Inflammatory macrophage treated with lipopolysaccharide for 4 hours (primary cell): ENCODE data around the gene SPATA2L.
"Not testable (repeated sequence)": the region's sequence is repeated elsewhere in the genome, so short reads cannot be mapped to it uniquely, and the experiment has no call there.

ENCODE experiments used
- DNase-seq: peaks from one replicate; pipeline ENCODE4 v3.0.0-alpha.2; 2020

SPATA2L gene

DNA sequence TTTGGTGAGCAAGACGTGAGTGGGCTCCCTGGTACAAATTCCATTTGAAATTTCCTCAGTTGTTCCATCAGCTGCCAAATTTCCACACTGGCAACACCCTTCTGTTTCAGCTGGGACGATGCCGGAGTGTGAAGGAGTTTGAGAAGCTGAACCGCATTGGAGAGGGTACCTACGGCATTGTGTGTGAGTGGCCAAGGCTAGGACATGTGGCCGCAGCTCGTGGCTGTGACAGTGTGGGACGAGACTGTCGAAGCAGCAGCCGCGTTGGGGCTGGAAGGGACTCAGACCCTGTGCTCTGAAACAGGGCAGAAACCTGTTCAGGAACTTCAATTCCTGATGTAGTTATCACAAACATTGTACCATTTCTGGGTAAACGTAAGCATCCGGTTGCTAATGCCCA is 12.4 kb downstream of the SPATA2L start:
- no peak for DNase-seq

DNA sequence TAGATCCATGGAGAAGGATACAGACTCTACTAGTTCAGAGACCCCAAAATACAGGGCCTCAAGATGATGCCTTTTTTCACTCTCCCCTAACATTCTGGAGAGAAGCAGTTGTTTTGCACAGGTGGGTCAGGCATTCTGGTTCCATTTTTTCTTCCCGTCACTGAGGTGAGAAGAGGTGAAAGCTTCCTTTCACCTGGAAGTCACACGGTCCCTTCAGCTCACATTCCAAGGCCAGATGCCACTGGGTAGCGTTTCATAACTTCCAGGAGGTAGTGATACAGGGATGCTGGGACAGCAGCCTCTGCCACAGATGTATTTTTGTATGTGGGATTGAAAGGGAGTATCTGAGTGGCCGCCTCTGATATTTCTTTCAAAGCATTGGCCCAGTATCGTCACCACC is 13.1 kb downstream of the SPATA2L start:
- no peak for DNase-seq

GRCh38 chr16:89687092-89687940 is 14.2 kb downstream of the SPATA2L start:
- no peak for DNase-seq

DNA sequence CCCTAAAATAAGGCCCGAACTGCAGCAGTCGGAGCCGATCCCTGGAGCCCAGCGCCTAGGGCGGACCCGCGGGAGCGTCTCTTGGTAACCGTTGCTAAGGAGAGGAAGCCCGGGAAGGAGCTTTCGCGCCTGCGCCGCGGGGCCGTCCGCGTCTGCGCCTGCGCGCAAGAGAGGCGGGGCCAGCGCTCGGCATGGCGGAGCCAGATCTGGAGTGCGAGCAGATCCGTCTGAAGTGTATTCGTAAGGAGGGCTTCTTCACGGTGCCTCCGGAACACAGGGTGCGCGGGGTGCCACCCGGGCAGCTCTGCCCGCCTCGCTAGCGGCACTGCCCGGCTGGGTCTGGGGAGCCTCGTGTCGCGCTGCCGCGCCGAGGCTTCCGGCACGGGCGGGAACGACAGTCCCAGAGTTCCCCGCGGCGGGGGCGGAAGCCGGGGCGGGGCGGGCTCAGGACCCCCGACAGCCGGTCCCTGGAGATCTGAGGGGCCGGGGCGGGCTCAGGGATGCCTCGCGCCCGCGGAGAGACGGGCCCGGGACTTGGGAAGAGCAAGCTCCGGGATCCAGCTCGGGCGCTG is 14.9 kb downstream of the SPATA2L start, which contains the start of gene CDK10:
Gene CDK10, plus strand, starts transcription at position 170 of the 572 bp plus-strand sequence. Its CDS starts 22 bp downstream, at position 192.
- peak; percentile 88 for DNase-seq

- no peak for DNase-seq
Measured at GRCh38 chr16:89685916-89686315, 15.6 kb downstream of the SPATA2L start.

GRCh38 chr16:89678258-89678657 is 23.2 kb downstream of the SPATA2L start:
- no peak for DNase-seq

DNA sequence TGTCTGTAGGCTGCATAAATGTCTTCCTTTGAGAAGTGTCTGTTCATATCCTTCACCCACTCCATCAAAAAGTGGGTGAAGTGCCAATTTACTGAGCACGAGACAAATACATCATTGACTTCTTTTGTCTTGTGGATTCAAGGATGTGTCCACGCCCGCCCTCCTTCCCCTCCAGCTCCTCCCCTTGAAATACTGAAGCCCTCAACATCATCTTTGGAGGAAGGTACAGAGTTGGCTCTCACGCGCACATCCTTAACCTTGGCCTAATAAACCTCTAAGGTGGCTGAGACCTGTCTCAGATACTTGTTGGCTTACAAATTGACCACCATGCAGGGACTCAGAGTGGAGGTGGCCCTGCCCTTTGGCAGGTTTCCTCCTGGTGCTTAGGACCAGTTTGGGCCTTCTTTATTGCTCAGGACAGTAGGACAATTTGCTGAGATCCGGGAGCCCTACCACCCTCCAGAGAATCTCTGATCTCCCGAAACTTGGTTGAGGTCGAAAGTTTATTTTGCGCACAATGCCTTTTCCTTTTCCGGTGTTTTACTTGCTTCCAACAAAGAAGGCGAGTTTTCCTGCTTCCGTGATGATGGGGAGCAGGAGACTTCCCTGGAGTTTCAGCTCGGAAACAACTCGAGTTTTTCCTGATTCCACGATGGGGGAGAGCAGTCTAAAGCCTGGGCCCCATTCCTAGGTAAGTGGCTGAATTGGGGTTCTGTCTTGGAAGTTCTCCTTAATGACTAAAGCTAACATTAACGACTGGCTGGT is 29.1 kb downstream of the SPATA2L start:
- DNase-seq = no peak

GRCh38 chr16:89671565-89671964 is 29.9 kb downstream of the SPATA2L start:
- DNase-seq = not testable (repeated sequence)

DNA sequence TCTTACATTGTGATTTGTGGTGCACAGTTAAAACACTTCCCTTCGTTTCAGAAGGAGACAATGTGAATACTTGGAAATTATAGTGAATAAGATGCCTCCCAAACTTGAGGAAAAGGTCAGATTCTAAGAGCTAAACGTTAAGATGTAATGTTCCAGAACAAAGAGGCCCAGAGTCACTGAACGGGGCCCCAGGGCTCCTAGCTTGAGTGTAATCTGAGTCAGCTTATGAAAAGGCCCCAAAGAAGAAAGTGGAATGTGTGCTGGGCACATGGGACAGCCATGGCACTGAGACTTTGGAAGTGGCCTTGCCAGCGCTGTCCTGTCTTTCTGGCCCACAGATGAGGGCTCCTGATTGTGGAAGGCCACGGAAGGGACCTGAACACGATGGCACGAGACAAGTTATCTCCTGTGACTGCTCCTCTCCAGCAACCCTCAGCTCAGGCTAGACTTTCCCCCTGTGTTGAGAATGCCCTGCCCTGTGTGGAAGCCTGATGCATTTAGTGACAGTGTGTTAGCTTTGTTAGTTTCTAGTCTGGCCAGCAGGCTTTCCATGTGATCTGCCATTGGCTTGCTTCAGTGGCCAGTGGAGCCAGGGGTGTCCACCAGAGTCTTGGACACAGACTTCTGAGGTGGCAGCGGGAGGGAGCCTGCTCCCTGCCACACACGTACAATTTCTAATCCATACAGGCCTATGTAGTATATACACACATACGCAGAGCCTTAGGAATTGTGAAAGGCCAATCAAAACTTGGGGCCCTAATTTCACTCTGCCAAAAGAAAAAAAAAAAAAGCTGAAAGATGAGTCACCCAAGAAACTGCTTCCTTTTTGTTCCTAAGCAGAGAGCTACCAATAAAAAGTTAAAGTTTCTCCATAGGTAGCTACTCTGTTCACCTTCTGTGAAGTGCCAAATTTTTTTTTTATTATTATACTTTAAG is 30.7 kb downstream of the SPATA2L start:
- peak; percentile 18 for DNase-seq

- DNase-seq = no peak
Measured at GRCh38 chr16:89669755-89670154, 31.8 kb downstream of the SPATA2L start.

- DNase-seq = no peak
Measured at GRCh38 chr16:89668790-89669158, 32.7 kb downstream of the SPATA2L start.

DNA sequence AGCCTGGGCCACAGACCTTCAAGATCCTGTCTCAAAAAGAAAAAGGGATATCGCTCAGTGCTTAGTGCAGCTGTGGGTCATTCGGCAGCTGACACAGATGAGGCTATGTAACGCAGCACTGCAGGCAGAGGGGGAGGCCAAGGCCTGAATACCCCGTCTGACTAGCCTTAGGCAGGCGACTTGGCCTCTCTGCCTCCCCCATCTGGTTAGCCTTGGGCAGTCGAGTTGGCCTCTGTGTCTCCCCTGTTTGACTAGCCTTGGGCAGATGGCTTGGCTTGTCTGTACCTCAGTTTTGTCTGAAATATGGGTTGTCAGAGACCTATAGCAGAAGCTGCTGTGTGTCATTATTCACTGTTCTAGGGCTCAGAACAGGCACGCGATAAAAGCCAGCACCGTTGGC is 33.9 kb downstream of the SPATA2L start:
- DNase-seq = no peak

- not testable (repeated sequence) for DNase-seq
Measured at GRCh38 chr16:89667000-89667399, 34.5 kb downstream of the SPATA2L start.

GRCh38 chr16:89664238-89664637 is 37.3 kb downstream of the SPATA2L start:
- DNase-seq = not testable (repeated sequence)

DNA sequence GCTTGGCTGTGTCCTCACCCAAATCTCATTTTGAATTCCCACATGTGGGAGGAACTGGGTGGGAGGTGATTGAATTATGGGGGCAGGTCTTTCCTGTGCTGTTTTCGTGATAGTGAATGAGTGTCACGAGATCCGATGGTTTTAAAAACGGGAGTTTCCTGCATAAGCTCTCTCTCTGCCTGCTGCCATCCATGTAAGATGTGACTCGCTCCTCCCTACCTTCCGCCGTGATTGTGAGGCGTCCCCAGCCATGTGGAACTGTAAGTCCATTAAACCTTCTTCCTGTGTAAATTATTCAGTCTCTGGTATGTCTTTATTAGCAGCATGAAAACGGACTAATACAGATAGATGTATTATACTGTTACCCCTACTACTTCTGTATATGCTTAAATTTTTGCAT is 40.3 kb downstream of the SPATA2L start:
- no peak for DNase-seq

DNA sequence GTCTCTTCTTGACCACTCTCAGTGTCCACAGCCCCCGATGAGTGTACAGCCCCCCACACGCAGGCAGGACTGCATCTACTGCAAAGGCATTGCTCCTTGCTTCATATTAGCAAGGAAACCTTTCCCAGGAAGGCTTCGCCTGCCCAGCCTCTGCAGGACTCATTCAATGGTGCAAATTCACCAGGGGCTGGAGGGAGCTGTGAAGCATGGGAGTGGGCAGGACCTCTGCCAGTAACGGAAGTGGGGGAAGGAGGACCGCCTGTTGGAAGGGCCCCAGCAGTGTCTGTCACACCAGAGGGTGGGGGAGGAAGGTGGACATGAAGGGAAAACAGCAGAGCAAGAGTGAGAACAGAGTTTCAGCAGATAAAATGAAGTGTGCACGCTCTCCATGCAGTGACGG is 41.4 kb downstream of the SPATA2L start:
- DNase-seq = no peak

GRCh38 chr16:89658221-89658879 is 43.2 kb downstream of the SPATA2L start:
- no peak for DNase-seq

DNA sequence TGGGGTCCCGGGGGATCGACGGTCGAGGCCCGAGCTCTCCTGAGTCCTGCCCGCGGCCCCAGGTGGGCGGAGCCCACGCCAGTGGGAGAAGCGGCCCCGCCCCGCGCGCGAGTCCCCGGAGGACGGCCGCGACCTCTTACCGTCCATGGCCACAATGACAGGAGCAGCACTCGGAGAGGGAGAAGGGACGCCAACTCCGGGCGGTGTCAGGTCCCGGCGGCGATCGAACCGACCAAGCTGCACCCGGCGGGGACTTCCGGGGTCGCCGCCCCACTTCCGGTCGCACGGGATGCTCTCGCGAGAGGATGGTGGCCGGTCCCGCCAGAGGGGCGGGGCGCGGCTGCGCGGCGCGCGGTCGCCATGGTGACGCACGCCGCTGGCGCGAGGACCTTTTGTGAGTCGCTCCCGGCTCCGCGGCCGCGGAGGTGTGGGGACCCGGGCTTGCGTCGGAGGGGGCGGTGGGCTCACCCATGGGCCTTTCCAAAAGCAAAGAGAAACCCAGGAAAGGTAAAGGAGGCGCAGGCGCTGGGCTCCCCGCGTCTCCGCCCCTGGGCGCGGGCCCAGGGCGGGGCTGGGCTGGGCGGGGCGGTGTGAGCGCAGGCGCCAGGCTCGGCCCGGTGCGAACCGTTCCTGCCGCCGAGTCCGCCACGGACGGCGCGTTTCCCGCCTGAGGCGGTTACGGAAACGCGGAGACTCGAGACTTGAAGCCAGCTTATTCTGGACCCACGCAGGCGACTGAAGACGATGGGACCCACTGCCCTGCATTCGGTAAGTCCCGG is 43.9 kb downstream of the SPATA2L start, which contains the start of the genes CHMP1A and SPATA33:
Gene CHMP1A, minus strand, starts transcription at position 267 of the 779 bp plus-strand sequence. Its CDS starts 120 bp downstream, at position 147.
Gene SPATA33, plus strand, starts transcription at position 395 of the 779 bp plus-strand sequence. Its CDS starts 76 bp downstream, at position 471.
- peak; percentile 89 for DNase-seq

DNA sequence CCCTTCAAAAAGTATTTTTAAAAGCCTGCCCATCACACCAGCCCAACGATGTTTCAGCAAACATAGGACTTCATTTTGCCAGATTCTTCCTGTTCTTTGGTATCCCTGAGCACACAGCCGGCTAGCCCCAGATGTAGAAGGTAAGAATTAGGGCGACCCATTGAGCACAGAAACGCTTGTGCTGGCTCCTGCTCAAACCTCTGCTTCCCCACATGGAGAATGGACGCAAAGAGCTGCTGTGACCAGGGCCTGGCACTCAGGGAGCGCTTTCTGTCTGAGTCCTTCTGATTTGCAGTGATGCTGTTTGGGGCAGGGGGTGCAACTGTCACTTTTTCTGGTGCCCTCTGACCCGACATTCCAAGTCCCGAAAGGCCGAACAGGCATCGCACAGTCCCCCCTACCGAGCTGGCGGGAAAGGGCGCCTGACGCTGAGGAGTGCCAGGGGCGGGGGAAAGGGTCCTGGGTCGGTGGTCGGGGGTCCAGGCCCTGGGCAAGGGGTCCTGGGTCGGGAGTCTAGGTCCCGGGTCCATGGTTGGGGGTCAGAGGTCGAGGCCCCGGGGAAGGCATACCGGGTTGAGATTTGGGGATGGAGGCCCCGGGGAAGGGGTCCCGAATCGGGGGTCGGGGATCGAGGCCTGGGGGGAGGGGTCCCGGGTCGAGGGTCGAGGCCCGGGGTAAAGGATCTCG is 44.9 kb downstream of the SPATA2L start:
- DNase-seq = no peak

DNA sequence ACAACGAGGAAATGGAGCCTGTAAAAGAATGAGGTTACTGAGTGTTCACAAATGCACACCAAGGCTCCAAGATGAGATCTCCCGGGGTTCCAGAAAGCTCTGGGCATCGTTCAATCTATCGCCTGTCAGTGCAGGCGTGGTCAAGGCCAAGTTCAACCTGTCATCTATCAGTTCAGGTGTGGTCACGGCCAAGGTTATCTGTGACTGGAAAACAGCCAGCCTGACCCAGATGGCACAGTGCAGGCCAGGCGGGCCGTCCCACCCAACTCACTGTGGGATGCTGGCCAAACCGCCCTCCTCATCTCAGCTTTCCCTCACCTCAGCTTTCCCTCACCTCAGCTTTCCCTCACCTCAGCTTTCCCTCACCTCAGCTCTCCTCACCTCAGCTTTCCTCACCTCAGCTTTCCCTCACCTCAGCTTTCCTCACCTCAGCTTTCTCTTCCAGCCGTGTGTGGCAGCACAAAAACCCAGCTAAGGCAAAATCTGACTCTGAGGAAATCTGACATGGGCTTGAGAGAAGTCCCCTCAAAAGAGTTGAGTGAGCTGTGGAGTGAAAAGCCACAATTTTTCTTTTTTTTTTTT is 46.4 kb downstream of the SPATA2L start:
- no peak for DNase-seq
